GM21360 (cell line): ENCODE data around the gene TUFT1.

Source experiments
- ATAC-seq: cut with Tn5 transposase; IDR thresholded peaks from one replicate; pipeline ENCODE4 v1.9.1; 2021; ENCODE audit warnings: mild to moderate bottlenecking, moderate library complexity; ENCODE audit not compliant: unreplicated experiment

Gene TUFT1, protein sequence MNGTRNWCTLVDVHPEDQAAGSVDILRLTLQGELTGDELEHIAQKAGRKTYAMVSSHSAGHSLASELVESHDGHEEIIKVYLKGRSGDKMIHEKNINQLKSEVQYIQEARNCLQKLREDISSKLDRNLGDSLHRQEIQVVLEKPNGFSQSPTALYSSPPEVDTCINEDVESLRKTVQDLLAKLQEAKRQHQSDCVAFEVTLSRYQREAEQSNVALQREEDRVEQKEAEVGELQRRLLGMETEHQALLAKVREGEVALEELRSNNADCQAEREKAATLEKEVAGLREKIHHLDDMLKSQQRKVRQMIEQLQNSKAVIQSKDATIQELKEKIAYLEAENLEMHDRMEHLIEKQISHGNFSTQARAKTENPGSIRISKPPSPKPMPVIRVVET

DNA sequence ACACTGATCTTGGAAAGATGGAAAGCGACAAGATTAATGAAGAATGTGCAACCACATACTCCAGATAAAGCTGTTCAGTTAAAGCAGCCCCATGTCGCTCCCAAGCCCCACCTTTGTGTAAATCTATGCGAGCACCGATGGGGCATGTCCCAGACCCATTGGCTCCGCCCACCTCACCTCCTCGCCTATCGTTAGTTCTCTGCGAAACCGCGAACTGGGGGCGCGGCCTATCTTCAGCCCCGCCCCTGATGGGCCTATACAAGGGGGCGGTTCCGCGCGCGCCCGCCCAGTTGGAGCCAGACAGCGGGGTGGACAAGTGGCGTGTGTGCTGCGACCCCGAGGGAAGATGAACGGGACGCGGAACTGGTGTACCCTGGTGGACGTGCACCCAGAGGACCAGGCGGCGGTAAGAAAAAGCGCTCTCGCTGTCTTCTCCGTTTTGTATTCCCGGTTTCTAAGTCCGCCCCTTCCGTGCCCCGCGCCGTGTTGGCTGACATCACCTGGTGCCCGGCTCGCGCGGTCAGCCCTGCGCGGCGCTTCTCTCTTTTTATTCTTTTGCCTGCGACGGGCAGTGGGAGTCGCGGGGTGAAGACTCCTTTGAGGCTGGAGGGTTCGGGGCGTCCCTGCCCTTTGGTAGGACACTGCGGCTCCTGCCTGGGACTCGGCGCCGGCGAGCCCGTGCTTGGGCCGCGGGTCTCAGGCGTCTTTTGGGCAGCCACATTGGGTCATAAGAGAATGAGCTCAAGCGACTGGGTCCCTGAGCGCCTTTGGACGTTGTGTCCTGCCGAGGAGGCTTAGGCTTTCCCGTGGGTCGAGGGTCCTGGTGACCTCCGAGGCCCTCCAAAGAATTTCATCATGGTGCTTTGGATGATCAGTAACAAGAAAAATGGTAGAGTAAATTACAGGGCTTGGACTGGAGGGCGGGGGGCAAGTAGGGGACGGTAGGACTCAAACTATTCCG lies at the start of gene TUFT1:
Gene TUFT1, plus strand, starts transcription at position 289 of the 961 bp plus-strand sequence. Its CDS starts 58 bp downstream, at position 347.
- peak; percentile 78 for ATAC-seq

DNA sequence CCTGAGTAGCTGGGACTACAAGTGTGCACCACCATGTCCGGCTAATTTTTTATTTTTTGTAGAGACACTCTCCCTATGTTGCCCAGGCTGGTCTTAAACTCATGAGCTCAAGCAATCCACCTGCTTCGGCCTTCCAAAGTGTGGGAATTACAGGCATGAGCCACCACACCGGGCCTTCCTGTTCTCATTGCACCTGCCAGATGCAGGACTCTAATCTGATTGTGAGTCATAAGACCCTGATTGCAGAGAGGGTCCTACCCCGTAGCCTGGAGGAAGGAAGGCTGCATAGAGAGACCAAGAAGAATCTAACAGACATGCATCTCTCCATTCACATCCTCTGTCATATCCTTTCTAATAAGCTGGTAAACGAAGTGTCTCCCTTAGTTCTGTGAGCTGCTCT lies 48.5 kb upstream of the TUFT1 start:
- no peak for ATAC-seq

GRCh38 chr1:151492120-151492519 lies 48.0 kb upstream of the TUFT1 start:
- ATAC-seq: no peak

- no peak for ATAC-seq
Measured at GRCh38 chr1:151493042-151493441, 47.1 kb upstream of the TUFT1 start.

DNA sequence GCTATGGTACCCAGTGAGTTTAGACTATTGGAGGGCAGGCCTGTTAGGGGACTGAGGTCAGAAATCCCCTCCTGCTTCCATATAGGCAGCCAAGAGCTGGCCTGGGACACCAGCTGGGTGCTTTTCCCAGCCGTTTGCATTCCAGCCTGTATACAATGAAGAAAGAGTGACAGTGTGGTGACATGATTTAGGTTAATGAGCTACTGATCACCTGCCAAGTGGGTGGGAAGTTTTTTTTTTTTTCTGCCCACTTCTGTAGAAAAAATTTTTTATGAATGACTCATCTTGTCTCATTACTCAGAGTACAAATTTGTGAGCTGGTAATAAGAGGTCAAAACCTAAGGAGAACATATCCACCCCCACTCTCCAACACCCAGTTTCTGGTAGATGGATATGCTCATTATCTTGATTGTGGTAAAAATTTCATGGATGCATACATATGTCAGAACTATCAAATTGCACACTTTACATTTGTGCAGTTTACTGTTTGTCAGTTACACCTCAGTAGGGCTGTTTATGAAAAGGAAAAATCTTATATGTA lies 45.3 kb upstream of the TUFT1 start:
- no peak for ATAC-seq

- ATAC-seq: no peak
Measured at GRCh38 chr1:151495316-151495715, 44.8 kb upstream of the TUFT1 start.

DNA sequence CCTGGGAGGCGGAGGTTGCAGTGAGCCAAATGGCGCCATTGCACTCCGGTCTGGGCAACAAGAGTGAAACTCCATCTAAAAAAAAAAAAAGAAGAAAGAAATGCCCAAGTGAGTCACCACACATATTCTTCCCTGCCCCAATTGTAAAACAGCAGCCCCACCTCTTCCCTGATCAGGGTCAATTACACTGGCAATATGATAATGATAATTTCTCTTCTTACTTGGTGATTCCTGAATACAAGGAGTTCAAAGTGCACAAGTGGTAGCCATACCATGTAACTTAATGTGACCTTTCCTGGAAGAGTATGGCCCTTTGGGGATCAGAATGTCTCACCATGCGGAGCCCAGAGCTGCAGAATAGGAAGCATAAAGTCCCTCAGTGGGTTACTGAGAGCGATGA lies 40.7 kb upstream of the TUFT1 start:
- no peak for ATAC-seq

- no peak for ATAC-seq
Measured at GRCh38 chr1:151499930-151500329, 40.2 kb upstream of the TUFT1 start.

DNA sequence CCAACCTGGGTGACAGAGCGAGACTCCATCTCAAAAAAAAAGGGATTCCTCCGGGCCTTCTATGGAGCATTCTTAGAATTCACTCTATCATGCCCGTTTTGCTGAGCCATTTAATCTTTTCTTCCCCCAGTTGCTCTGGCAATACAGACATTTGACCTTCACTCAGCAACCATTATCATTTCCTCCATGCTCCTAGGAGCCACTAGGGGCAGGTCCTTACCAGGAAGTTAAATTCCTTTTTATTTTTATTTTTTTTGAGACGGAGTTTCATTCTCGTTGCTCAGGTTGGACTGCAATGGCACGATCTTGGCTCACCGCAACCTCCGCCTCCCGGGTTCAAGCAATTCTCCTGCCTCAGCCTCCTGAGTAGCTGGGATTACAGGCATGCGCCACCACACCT lies 38.6 kb upstream of the TUFT1 start:
- ATAC-seq: no peak

DNA sequence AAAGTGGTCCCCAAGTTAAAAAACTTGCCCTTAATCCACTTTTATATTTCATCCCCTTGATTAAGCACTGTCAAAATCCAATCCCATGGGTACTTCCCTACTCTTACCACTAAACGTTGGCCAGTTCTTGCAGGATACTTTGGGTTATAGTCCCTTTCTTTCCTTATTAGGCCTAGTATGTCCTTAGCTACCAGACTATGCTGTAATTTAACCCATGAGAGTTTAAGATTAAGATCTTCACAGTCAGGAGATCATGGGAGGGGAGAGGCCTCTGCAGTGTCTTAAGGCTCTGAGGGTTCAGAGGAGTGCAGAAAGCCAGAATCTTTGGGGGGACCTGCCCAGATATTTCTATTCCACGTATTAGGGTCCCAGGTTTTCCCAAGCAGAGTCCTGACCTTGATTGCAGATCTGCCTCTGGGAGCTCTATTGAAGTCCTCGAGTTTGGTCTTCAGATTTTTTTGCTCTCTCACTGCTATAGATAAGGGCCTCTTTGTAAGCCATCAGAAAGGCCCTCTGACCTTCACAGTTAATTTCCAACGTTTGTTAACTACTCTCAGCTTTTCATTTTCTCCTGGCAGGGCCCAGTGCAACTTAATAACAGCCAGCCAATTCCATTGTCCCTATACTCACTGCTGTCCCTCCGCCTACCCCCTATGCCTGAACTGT lies 37.9 kb upstream of the TUFT1 start:
- no peak for ATAC-seq

DNA sequence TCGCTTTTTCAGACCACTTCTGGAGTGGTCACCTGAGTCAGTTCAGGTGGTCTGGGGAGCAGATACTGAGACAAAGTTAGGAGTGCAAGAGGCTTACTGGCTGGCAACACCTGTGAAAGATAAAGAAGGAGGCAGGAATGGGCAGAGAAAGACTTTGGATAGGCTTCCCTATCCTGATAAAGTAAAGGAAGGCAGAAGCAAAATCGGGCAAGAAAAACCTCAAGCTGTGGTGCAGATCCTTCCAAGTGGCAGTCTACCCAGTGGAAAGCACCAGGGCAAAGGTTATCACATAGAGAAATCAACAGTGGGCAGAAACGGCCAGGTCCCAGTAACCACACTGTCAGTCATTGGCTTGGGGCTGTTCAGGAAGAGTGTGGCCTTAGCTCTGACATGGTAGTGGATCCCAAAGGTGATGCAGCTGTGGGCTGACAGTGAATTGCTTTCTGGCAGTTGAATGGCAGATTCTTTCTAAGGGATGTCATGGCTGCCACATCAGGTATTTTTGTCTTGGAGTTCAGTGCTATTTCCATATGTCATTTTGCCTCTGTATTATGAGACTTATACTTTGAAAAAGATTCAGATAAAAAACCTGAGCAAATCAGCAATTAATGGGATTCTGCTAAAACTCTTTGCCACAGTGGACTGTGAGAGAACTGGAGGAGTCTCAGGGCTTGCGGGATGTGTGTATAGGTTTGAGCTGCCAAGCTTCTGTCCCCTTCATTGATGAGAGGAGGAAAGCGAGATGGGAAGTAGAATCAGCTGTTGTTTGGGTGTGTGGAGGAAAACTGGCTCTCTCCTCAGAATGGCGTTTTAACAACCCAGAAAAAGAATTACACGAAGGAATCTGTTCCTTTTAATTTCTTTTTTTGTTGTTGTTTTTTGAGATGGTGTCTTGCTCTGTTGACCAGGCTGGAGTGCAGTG lies 37.0 kb upstream of the TUFT1 start:
- no peak for ATAC-seq

- ATAC-seq: no peak
Measured at GRCh38 chr1:151504252-151504651, 35.9 kb upstream of the TUFT1 start.

DNA sequence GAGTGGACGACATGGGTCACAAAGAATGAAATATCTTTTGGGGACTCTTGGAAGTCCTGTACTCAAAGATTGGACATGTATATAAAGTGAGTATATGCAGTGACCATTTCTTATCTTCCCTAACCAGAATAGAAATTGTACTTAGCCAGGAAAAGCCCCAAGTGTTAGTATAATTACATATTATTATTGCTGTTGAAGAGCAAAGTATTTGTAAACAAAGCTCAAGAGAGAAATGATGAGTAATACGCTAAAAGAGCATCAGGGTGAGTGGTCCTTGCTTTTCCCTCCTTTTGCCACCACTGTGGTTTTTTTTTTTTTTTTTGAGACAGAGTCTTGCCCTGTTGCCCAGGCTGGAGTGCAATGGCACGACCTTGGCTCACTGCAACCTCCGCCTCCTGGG lies 35.4 kb upstream of the TUFT1 start:
- ATAC-seq: no peak

- no peak for ATAC-seq
Measured at GRCh38 chr1:151508833-151509232, 31.3 kb upstream of the TUFT1 start.

GRCh38 chr1:151509350-151510019 lies 30.6 kb upstream of the TUFT1 start:
- ATAC-seq: no peak

DNA sequence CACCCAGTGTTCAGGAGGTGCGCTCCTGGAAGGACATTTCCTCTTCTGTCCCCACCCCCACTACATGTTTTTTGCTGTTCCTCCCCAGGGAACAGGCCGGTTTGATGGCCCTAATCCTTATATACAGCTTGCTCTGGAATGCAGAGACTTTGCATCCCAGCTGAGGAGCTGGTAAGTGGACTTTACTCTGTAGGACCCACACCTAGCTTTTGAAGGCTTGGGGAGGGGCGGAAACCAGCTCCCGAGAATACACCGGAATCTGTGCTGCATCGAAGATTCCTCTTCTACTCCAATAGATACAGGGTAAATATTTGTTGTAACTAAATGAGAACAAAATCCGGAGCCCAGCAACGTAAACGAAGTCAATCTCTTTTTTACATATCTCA lies 30.1 kb upstream of the TUFT1 start:
- no peak for ATAC-seq

DNA sequence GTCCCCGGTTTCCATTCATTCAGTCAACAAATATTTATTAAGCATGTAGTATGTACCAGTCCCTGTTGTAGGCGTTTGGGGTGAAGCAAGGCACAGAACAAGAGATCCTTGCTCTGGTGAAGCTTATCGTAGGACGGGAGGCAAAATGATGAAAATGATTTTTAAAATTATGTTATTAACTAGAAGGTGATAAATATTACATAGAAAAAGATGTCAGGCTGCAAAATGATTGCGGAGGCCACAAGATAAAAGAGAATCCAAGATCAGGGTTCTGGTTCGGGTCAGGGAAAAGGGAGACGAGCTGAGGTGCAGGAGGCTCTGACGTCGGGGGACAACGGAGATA lies 29.5 kb upstream of the TUFT1 start:
- ATAC-seq: no peak

DNA sequence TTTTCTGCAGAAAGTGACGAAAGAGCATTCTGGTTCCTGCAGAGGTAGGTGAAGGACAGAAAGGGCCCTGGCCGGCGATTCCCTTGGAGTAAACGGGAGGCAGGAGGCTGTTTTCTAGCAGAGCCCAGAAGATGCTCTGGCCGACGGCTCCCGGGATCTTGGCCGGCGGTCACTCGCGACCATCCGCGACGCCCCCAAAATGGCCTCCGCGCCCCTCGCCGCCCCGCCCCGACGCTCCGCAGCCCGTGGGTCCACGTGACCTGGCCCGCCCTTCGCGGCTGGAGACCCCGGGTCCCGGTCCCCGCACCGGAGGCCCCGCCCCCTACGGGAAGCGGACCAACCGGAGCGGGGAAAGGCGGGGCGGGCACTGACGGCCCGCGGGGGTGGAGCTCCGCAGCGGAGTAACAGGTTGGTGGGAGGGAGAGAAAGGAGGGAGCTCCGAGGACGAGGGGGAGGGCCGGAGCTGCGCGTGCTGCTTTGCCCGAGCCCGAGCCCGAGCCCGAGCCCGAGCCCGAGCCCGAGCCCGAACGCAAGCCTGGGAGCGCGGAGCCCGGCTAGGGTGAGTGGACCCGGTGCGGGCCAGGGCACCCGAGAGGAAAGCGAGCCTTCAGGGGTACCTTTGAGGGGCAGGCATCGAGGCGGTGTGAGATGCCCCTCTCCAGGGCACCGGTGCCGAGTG lies 29.0 kb upstream of the TUFT1 start, which contains the start of gene CGN:
Gene CGN, plus strand, starts transcription at position 431 of the 679 bp plus-strand sequence. CDS start 7,133 bp downstream, outside the sequence.
- peak; percentile 67 for ATAC-seq
